HEK293 (cell line): ENCODE data around the gene AMBRA1.

Source experiments
- CTCF ChIA-PET: fragments of 350-600 bp; formaldehyde crosslinking; extraction: SDS; loops from one replicate; lab custom pipeline; 2021; ENCODE audit warnings: antibody characterized with exemption; lab: Yijun Ruan, JAX
- POLR2A ChIA-PET: fragments of 300-600 bp; formaldehyde crosslinking; extraction: SDS; loops from one replicate; lab custom pipeline; 2020; ENCODE audit warnings: antibody characterized with exemption, inconsistent platforms; lab: Yijun Ruan, JAX
- H3K27ac ChIP-seq: fragments of 200-500 bp; sonication (Bioruptor generic); 2 replicates; pipeline ENCODE4 v1.5.1; 2014; ENCODE audit warnings: low read depth, low read length, control low read depth, inconsistent platforms; ENCODE audit errors: extremely low read depth
- H3K36me3 ChIP-seq, 2 experiments: fragments of 200-500 bp in 1 of 2; sonication (Bioruptor generic) in 1 of 2; 1 replicate in 1 of 2; 2 replicates in 1 of 2; pipeline ENCODE4 v1.5.1; 2014 to 2017; ENCODE audit warnings: inconsistent platforms in 2 of 2, low read length in 2 of 2; ENCODE audit not compliant: control insufficient read depth in 2 of 2, insufficient read depth in 1 of 2
- H3K4me1 ChIP-seq: fragments of 200-500 bp; sonication (Bioruptor generic); 2 replicates; pipeline ENCODE4 v1.5.1; 2014; ENCODE audit warnings: mild to moderate bottlenecking, low read length, inconsistent platforms; ENCODE audit not compliant: control insufficient read depth, insufficient read depth
- H3K4me3 ChIP-seq: 2 replicates; pipeline ENCODE4 v1.5.1; 2011; ENCODE audit warnings: low read depth, mild to moderate bottlenecking, control low read depth, low read length, moderate library complexity
- H3K9me3 ChIP-seq: fragments of 200-500 bp; sonication (Bioruptor generic); 2 replicates; pipeline ENCODE4 v1.5.1; 2014; ENCODE audit warnings: low read depth, low read length, inconsistent platforms; ENCODE audit not compliant: control insufficient read depth, insufficient read depth
- GLI2 ChIP-seq: fragments of 450-650 bp; formaldehyde crosslinking; IDR thresholded peaks from 2 replicates; pipeline ENCODE4; 2017; ENCODE audit warnings: missing biosample characterization, missing genetic modification characterization, low read depth, borderline replicate concordance
- MZF1 ChIP-seq: fragments of 450-650 bp; formaldehyde crosslinking; IDR thresholded peaks from 2 replicates; pipeline ENCODE4 v1.5.1; 2017; ENCODE audit warnings: missing biosample characterization, missing genetic modification characterization, borderline replicate concordance
- OVOL3 ChIP-seq: fragments of 450-650 bp; formaldehyde crosslinking; IDR thresholded peaks from 2 replicates; pipeline ENCODE4 v1.5.1; 2016; ENCODE audit warnings: missing biosample characterization, missing genetic modification characterization
- SP2 ChIP-seq: fragments of 450-650 bp; formaldehyde crosslinking; IDR thresholded peaks from 2 replicates; pipeline ENCODE4 v1.5.1; 2016; ENCODE audit warnings: missing biosample characterization, missing genetic modification characterization
- TCF7L2 ChIP-seq: IDR thresholded peaks from 2 replicates; pipeline ENCODE4 v1.6.1; 2011; ENCODE audit warnings: low read depth, mild to moderate bottlenecking, inconsistent platforms, low read length, moderate library complexity, borderline replicate concordance
- ZBTB20 ChIP-seq: fragments of 450-650 bp; formaldehyde crosslinking; IDR thresholded peaks from 2 replicates; pipeline ENCODE4 v1.5.1; 2016; ENCODE audit warnings: missing biosample characterization, missing genetic modification characterization
- ZFP37 ChIP-seq: fragments of 450-650 bp; formaldehyde crosslinking; IDR thresholded peaks from 2 replicates; pipeline ENCODE4 v1.5.1; 2016; ENCODE audit warnings: missing biosample characterization, missing genetic modification characterization
- ZNF174 ChIP-seq: fragments of 450-650 bp; formaldehyde crosslinking; IDR thresholded peaks from 2 replicates; pipeline ENCODE4 v1.5.0; 2017; ENCODE audit warnings: missing biosample characterization, mild to moderate bottlenecking, missing genetic modification characterization
- ZNF354C ChIP-seq: fragments of 450-650 bp; formaldehyde crosslinking; IDR thresholded peaks from 2 replicates; pipeline ENCODE4 v1.5.1; 2016; ENCODE audit warnings: missing biosample characterization, missing genetic modification characterization, low read depth, borderline replicate concordance
- ZNF404 ChIP-seq: fragments of 450-650 bp; formaldehyde crosslinking; IDR thresholded peaks from 2 replicates; pipeline ENCODE4 v1.5.1; 2017; ENCODE audit warnings: missing biosample characterization, missing genetic modification characterization
- ZNF433 ChIP-seq: fragments of 450-650 bp; formaldehyde crosslinking; IDR thresholded peaks from 2 replicates; pipeline ENCODE4 v1.5.1; 2016; ENCODE audit warnings: missing biosample characterization, missing genetic modification characterization, low read depth
- ZNF555 ChIP-seq: fragments of 450-650 bp; formaldehyde crosslinking; conservative IDR thresholded peaks from 2 replicates; pipeline ENCODE4 v1.5.1; 2017; ENCODE audit warnings: missing biosample characterization, mild to moderate bottlenecking, missing genetic modification characterization, inconsistent platforms
- ZNF600 ChIP-seq: fragments of 450-650 bp; formaldehyde crosslinking; IDR thresholded peaks from 2 replicates; pipeline ENCODE4 v1.5.1; 2016; ENCODE audit warnings: missing biosample characterization, missing genetic modification characterization
- ZNF621 ChIP-seq: fragments of 450-650 bp; formaldehyde crosslinking; IDR thresholded peaks from 2 replicates; pipeline ENCODE4 v1.5.1; 2017; ENCODE audit warnings: missing biosample characterization, missing genetic modification characterization
- ZNF629 ChIP-seq: fragments of 450-650 bp; formaldehyde crosslinking; IDR thresholded peaks from 2 replicates; pipeline ENCODE4 v1.5.1; 2017; ENCODE audit warnings: missing biosample characterization, missing genetic modification characterization
- TF ChIP-seq, protein P1 (sequence below): fragments of 450-650 bp; formaldehyde crosslinking; IDR thresholded peaks from 2 replicates; pipeline ENCODE4 v1.5.1; 2016; ENCODE audit warnings: missing biosample characterization, missing genetic modification characterization, borderline replicate concordance
- TF ChIP-seq, protein P2 (sequence below): fragments of 450-650 bp; formaldehyde crosslinking; IDR thresholded peaks from 2 replicates; pipeline ENCODE4 v1.5.1; 2017; ENCODE audit warnings: missing biosample characterization, missing genetic modification characterization
- TF ChIP-seq, protein P3 (sequence below): fragments of 450-650 bp; formaldehyde crosslinking; IDR thresholded peaks from 2 replicates; pipeline ENCODE4 v1.5.1; 2016; ENCODE audit warnings: missing biosample characterization, missing genetic modification characterization

AMBRA1 gene

DNA sequence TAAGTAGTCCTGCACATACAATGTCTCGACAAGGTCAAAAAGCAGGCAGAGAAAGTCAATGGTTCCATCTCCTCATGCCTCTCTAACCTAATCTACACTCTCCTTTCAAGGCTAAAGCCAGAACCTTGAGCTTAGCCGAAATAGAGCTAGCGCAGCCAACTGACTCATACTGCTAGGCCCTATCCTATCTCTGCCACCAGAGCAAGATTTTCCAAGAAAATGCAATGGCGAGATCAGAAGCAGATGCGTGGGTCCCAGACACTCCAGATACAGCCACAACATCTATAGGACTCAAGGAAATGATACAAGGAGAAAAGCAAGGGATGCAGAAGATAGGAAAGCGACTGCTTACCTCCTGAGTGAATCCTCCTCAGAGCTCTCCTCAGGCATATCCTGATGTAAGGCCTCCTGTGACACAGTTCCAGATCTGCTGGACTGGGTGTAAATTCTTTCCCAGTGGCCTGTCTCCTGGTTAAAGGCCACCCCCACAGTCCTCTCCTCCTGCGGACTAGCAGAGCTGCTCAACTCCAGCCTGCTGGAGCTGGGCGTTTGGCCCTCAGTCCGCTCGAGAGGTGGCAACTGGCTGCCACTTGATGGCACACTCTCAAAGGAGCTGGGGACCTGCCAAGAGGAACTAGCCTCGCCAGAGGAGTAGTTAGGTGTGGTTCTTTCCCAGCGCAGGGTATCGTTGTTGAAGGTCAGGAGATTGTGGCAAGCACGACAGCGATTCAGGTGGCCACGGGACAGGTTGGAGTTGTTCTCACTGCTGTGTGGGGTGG lies 52.0 kb downstream of the AMBRA1 start:
- POLR2A ChIA-PET: interaction anchor here (0.6 kb wide), 1 partner anchor 75 kb away, joined by 5 read pairs; no protein-coding TSS in a partner anchor
- TF ChIP-seq ZNF433 (tag by site-specific recombination): no peak
- no peak for TF ChIP-seq SP2 (tag by site-specific recombination)
- no peak for TF ChIP-seq ZNF629 (tag by site-specific recombination)
- no peak for TF ChIP-seq MZF1 (tag by site-specific recombination)
- no peak for TF ChIP-seq ZNF174
- TF ChIP-seq TCF7L2: no peak
- TF ChIP-seq ZNF404 (tag by site-specific recombination): no peak
- TF ChIP-seq ZNF354C (tag by site-specific recombination): no peak
- TF ChIP-seq ZNF600 (tag by site-specific recombination): no peak
- TF ChIP-seq GLI2: no peak
- no peak for TF ChIP-seq ZFP37 (tag by site-specific recombination)
- no peak for TF ChIP-seq ZNF555 (tag by site-specific recombination)
- no peak for TF ChIP-seq ZBTB20 (tag by site-specific recombination)
- TF ChIP-seq OVOL3 (tag by site-specific recombination): no peak
- TF ChIP-seq, protein P1, sequence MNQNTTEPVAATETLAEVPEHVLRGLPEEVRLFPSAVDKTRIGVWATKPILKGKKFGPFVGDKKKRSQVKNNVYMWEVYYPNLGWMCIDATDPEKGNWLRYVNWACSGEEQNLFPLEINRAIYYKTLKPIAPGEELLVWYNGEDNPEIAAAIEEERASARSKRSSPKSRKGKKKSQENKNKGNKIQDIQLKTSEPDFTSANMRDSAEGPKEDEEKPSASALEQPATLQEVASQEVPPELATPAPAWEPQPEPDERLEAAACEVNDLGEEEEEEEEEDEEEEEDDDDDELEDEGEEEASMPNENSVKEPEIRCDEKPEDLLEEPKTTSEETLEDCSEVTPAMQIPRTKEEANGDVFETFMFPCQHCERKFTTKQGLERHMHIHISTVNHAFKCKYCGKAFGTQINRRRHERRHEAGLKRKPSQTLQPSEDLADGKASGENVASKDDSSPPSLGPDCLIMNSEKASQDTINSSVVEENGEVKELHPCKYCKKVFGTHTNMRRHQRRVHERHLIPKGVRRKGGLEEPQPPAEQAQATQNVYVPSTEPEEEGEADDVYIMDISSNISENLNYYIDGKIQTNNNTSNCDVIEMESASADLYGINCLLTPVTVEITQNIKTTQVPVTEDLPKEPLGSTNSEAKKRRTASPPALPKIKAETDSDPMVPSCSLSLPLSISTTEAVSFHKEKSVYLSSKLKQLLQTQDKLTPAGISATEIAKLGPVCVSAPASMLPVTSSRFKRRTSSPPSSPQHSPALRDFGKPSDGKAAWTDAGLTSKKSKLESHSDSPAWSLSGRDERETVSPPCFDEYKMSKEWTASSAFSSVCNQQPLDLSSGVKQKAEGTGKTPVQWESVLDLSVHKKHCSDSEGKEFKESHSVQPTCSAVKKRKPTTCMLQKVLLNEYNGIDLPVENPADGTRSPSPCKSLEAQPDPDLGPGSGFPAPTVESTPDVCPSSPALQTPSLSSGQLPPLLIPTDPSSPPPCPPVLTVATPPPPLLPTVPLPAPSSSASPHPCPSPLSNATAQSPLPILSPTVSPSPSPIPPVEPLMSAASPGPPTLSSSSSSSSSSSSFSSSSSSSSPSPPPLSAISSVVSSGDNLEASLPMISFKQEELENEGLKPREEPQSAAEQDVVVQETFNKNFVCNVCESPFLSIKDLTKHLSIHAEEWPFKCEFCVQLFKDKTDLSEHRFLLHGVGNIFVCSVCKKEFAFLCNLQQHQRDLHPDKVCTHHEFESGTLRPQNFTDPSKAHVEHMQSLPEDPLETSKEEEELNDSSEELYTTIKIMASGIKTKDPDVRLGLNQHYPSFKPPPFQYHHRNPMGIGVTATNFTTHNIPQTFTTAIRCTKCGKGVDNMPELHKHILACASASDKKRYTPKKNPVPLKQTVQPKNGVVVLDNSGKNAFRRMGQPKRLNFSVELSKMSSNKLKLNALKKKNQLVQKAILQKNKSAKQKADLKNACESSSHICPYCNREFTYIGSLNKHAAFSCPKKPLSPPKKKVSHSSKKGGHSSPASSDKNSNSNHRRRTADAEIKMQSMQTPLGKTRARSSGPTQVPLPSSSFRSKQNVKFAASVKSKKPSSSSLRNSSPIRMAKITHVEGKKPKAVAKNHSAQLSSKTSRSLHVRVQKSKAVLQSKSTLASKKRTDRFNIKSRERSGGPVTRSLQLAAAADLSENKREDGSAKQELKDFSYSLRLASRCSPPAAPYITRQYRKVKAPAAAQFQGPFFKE (tag by site-specific recombination): no peak
- no peak for TF ChIP-seq ZNF621 (tag by site-specific recombination)
- TF ChIP-seq, protein P2, sequence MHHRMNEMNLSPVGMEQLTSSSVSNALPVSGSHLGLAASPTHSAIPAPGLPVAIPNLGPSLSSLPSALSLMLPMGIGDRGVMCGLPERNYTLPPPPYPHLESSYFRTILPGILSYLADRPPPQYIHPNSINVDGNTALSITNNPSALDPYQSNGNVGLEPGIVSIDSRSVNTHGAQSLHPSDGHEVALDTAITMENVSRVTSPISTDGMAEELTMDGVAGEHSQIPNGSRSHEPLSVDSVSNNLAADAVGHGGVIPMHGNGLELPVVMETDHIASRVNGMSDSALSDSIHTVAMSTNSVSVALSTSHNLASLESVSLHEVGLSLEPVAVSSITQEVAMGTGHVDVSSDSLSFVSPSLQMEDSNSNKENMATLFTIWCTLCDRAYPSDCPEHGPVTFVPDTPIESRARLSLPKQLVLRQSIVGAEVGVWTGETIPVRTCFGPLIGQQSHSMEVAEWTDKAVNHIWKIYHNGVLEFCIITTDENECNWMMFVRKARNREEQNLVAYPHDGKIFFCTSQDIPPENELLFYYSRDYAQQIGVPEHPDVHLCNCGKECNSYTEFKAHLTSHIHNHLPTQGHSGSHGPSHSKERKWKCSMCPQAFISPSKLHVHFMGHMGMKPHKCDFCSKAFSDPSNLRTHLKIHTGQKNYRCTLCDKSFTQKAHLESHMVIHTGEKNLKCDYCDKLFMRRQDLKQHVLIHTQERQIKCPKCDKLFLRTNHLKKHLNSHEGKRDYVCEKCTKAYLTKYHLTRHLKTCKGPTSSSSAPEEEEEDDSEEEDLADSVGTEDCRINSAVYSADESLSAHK (tag by site-specific recombination): no peak
- TF ChIP-seq, protein P3, sequence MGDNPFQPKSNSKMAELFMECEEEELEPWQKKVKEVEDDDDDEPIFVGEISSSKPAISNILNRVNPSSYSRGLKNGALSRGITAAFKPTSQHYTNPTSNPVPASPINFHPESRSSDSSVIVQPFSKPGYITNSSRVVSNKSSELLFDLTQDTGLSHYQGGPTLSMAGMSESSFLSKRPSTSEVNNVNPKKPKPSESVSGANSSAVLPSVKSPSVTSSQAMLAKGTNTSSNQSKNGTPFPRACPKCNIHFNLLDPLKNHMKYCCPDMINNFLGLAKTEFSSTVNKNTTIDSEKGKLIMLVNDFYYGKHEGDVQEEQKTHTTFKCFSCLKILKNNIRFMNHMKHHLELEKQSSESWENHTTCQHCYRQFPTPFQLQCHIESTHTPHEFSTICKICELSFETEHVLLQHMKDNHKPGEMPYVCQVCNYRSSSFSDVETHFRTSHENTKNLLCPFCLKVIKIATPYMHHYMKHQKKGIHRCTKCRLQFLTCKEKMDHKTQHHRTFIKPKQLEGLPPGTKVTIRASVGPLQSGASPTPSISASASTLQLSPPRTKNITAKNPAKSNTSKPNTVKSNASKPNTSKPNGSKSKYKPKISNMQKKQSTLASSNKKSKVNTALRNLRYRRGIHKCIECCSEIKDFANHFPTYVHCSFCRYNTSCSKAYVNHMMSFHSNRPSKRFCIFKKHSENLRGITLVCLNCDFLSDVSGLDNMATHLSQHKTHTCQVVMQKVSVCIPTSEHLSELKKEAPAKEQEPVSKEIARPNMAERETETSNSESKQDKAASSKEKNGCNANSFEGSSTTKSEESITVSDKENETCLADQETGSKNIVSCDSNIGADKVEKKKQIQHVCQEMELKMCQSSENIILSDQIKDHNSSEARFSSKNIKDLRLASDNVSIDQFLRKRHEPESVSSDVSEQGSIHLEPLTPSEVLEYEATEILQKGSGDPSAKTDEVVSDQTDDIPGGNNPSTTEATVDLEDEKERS (tag by site-specific recombination): no peak
- Histone ChIP-seq H3K9me3 (no peaks in the 10 kb centered on the region), H3K4me1 (no peaks in the 10 kb centered on the region), H3K27ac (no peak overlapping the region), H3K4me3 (no peak overlapping the region), H3K36me3 (peaks cover 3 to 66% of the 10 kb centered on the region in 2 experiments; a peak in 2 of 3 replicates)
- CTCF ChIA-PET: interaction anchor here (0.6 to 2.5 kb wide), 4 partner anchors 13 to 414 kb away, joined by 3 to 10 read pairs (median 5); no protein-coding TSS in a partner anchor
